HG03025 (cell line): Measurements from ENCODE around the gene RNF207.

Source experiments
- ATAC-seq: cut with Tn5 transposase; IDR thresholded peaks from one replicate; pipeline ENCODE4 v1.9.1; 2021; ENCODE audit warnings: mild to moderate bottlenecking, moderate library complexity; ENCODE audit not compliant: unreplicated experiment, low FRiP score

RNF207 gene

GRCh38 chr1:6205849-6206519 lies at the start of gene RNF207:
TSS of gene RNF207 (plus strand) at chr1:6206119. CDS start at chr1:6206536, 417 bp downstream.
- peak; percentile 53 for ATAC-seq

- no peak for ATAC-seq
Measured at GRCh38 chr1:6157132-6157527, 48.8 kb upstream of the RNF207 start.

- ATAC-seq: no peak
Measured at GRCh38 chr1:6157528-6158174, 48.3 kb upstream of the RNF207 start.

- ATAC-seq: no peak
Measured at GRCh38 chr1:6158181-6158580, 47.7 kb upstream of the RNF207 start.

- ATAC-seq: no peak
Measured at GRCh38 chr1:6162341-6162740, 43.6 kb upstream of the RNF207 start.

- no peak for ATAC-seq
Measured at GRCh38 chr1:6162773-6163172, 43.1 kb upstream of the RNF207 start.

- ATAC-seq: no peak
Measured at GRCh38 chr1:6163191-6163972, 42.5 kb upstream of the RNF207 start.

- ATAC-seq: no peak
Measured at GRCh38 chr1:6163973-6164617, 41.8 kb upstream of the RNF207 start.

- ATAC-seq: no peak
Measured at GRCh38 chr1:6165027-6165426, 40.9 kb upstream of the RNF207 start.

- no peak for ATAC-seq
Measured at GRCh38 chr1:6165441-6165985, 40.4 kb upstream of the RNF207 start.

GRCh38 chr1:6166221-6166620 lies 39.7 kb upstream of the RNF207 start:
- ATAC-seq: no peak

GRCh38 chr1:6166655-6167390 lies 39.1 kb upstream of the RNF207 start:
- ATAC-seq: no peak

GRCh38 chr1:6167391-6168303 lies 38.3 kb upstream of the RNF207 start:
- no peak for ATAC-seq

GRCh38 chr1:6168947-6169586 lies 36.9 kb upstream of the RNF207 start:
- ATAC-seq: no peak

- no peak for ATAC-seq
Measured at GRCh38 chr1:6170116-6170741, 35.7 kb upstream of the RNF207 start.

GRCh38 chr1:6170742-6171201 lies 35.1 kb upstream of the RNF207 start:
- ATAC-seq: no peak

GRCh38 chr1:6171548-6172124 lies 34.3 kb upstream of the RNF207 start:
- no peak for ATAC-seq

GRCh38 chr1:6172549-6172948 lies 33.4 kb upstream of the RNF207 start:
- ATAC-seq: no peak
